TTC549 (cell line): ENCODE results near the gene PHLDA2.
"Not testable (repeated sequence)": the region's sequence is repeated elsewhere in the genome, so short reads cannot be mapped to it uniquely, and the experiment has no call there.

Source experiments
- FAIRE-seq: peaks from 2 replicates; lab custom pipeline; 2012; peaks lifted over from hg19 to GRCh38; lab: Jason Lieb, UNC

The PHLDA2 gene

DNA sequence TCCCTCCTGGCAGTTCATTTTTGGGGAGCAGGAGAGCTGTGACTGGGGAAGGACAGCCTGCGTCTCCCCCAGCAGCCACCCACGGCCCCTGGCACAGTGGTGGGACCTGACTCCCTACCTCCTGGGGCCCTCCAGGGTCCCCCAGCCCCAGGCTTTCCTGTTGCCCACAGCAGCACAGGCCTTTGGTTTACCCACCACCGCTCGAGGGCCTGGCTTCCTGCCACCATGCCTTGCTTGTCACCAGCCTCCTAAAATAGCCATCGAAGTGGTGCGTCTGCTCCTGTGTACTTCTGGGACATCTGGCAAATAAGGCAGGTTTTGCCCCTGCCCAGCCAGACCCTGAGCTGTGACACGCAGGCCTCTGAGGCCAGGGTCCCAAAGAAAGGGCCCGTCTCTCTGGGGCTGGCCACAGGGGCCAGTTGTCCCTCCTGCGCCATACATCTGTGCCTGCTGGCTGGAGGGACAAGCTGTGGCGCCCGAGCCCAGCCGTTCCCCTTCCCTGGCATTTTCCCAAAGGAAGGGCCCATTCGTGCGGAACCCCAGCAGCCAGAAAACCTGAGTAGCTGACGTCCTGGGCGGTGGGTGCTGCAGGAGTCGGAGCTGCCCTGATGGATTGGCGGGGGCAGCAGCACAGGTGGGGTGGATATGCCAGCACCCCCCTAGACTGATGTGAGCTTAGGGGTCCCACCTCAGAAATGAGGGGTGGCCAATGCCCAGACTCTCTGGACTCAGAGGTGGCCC is 14.6 kb downstream of the PHLDA2 start:
- FAIRE-seq, result no peak

DNA sequence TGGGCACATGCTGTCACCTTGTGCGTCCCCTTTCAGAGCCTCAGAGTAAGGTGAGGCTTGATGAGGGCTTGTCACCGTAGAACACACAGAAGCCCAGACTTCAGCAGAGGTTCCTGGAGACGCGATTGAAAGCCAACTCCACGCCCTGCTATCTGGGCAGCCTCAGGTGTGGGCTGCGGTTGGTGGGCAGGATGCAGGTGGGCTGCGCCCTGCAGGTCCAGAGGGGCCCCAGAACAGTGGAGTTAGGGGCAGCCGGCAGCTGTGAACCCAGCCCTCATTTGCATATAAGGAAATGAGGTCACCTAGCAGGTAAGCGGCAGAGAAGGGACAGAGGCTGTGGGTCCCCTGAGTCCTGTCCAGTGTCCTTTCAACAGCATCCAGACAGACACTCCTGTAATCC is 15.4 kb downstream of the PHLDA2 start:
- no peak for FAIRE-seq

- FAIRE-seq, result no peak
Observed at GRCh38 chr11:2913019-2913431, 16.2 kb downstream of the PHLDA2 start.

DNA sequence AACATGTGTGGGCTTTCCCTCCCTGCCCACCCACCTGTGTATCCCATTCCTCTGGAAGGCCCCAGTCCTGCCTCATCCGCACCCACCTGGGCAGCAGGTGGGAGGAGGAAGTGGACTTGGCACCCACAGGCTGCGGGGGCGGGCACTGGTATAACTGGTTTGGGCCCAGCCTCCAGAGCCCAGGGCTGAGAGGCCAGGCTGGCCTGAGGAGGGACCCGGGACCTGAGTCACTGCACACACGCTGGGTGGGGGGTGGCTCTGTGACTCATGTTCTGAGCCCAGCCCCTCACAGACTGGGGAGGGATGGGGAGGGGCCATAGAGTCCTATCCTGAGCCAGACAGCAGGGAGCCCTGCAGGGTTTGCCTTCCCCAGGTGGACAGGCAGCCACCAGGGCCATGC is 16.7 kb downstream of the PHLDA2 start:
- FAIRE-seq, result no peak

DNA sequence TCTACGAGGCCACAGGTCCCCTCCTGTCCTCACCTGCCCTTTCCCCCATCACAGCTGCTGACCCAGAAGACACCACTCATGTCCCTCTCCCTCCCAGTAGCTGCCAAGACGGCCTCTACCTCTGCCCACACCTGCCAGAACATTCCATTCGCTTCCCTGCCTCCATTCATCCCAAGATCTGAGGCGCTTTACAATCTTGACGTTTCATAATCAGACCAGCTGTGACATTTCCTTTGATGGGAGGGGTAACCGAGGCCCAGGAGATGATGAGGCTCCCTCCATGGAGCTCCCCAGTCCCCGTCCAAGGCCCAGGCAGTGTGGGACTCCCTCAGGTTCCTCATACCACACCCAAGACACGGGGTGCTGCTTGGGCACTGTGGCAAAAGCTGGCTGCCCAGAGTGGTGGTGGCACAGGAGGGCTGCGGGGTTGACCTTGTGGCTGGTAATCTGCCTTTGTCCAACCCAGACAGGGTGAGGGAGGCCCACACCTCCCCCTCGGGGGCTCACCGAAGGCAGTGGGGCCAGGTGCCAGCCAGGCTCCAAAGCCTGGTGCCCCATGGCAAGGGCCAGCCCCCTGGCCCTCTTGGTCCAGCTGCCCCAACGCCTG is 17.3 kb downstream of the PHLDA2 start:
- FAIRE-seq, result no peak

GRCh38 chr11:2911088-2911784 is 18.0 kb downstream of the PHLDA2 start:
- FAIRE-seq, result no peak

GRCh38 chr11:2910401-2910955 is 18.7 kb downstream of the PHLDA2 start:
- no peak for FAIRE-seq

DNA sequence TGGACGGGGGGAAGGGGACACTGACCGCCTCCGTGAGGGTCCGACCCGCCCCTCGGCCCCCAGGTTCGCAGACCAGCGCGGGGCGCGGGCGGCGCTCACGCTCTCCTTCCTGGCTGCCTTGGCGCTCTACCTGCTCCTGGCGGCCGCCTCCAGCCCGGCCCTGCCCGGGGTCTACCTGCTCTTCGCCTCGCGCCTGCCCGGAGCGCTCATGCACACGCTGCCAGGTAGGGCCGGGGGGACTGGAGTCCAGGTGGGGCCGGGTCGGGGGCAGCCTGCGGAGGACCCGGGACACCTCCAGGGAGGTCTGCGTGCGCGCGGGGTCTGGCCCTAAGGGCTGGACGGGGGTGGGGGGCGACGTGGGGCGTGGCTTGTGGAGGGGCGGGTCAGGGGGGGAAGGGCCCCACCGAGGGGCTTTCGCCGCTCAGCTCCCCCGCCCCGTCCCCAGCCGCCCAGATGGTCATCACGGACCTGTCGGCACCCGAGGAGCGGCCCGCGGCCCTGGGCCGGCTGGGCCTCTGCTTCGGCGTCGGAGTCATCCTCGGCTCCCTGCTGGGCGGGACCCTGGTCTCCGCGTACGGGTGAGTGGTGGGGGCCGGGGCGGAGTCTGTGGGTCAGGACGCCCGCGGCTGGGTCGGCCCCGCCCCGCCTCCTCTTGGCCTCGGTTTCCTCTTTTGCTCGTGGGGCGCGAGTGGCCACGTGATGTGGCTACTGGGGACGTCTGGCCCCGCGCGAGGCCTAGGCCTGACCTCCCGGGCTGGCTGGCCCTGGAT is 19.9 kb downstream of the PHLDA2 start:
- FAIRE-seq, result no peak

GRCh38 chr11:2908130-2908529 is 21.1 kb downstream of the PHLDA2 start:
- FAIRE-seq, result no peak

DNA sequence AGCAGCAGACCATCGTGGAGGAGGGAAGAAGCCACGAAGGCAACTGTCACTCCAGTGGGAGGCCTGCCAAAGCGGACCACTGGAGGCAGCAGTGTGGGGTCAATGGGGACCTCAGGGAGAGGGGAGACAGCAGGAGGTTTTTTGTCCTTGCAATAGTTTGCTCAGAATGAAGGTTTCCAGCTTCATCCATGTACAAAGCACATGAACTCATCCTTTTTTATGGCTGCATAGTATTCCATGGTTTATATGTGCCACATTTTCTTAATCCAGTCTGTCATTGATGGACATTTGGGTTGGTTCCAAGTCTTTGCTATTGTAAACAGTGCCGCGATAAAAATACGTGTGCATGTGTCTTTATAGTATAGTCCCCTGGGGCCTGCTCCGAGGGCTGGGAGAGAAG is 23.9 kb downstream of the PHLDA2 start:
- FAIRE-seq, result not testable (repeated sequence)

DNA sequence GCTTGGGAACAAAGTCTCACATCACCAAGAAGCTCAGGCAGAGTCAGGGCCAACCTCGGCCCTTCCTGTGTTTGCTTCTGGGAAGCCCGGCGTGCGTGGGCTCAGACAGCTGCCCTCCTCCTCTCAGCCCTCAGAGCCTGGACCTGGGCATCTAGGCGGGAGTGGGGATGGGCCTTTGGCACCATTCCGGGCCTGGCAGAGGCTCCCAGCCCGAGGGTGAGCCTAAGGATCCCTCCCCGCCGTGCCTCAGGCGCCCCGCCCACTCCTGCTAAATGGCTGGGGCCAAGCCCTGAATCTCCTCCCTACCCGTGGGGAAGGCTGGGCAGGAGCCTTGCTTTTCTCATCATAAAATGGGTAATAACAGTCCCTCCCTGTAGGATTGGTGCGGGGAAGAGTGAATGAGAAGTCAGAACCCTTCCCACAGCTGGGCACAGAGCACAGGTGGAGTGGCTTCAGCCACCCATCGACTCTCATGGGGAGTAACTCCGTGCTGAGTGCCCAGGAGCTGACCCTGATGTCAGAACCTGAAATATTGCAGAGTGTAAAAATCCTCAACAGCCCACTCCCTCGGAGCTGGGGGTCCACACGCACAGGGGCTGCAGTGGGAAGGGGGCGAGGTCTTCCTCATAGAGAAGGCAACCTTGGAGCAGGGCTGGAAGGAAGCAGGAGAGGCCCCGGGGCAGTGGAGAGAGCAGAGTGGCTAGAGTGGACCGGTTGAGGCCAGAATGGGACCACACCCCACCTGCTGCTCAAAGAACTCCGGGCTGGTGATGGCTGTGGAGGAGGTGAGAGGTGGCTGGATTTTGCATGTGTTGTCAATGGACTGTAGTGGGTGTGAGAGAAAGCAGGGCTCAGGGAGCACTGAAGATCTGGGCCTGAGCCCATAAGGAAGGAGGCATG is 24.8 kb downstream of the PHLDA2 start:
- FAIRE-seq, result no peak

DNA sequence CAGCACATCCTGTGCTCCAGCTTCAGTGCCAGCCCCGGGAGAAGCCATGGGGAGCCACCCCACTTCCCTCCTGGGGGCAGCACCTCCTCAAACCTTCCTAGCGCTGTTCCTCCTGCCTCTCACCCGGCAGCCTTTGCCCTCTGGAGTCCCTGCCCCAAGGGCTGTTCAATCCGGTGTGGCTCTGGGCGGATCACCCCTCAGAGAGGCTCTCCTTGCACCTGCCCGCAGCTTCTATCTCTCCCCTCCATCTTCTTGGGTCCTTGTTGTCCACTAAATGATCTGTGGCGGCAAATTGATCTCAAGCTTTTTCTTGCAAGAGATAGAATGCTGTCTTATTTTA is 25.6 kb downstream of the PHLDA2 start:
- FAIRE-seq, result no peak

DNA sequence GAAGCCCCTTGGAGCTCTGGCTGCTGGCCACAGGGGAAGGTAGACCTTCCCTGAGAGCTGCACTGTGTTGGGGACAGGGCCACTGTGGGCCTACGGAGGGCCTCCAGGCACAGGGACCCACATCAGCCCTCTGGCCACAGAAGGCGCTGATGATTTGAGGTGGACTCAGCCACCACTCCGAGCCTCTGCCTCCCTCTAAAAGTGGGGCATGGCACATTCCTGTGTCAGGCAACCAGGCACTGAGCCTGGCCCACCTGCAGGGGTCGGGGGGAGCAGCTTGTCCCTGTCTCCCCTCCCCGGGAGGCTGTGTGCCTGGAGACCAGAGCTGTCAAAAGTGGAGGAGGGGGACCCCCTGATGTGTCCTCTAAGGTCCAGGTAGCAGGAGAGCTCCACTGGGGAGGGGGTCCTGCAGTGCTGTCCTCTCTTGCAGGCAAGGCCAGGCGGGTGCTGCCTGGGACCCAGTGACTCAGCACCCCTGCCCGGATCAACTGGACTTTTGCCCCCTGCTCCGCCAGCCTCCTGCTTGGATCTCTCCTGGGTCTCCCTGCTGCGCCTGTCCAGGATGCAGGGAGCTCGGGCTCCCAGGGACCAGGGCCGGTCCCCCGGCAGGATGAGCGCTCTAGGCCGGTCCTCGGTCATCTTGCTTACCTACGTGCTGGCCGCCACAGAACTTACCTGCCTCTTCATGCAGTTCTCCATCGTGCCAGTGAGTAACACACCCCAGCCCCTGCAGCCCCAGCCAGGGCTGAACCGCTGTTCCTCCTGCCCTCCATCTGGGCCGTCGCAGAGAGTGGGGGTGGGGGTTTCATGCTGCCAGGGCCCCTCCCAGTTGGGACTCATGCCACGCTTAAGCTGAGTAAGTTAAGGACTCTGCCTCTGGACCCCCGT is 26.2 kb downstream of the PHLDA2 start:
- FAIRE-seq, result no peak

GRCh38 chr11:2901854-2902783 is 27.1 kb downstream of the PHLDA2 start:
- FAIRE-seq, result no peak

- no peak for FAIRE-seq
Observed at GRCh38 chr11:2901196-2901796, 27.9 kb downstream of the PHLDA2 start.

GRCh38 chr11:2899080-2899783 is 30.0 kb downstream of the PHLDA2 start:
- FAIRE-seq, result no peak

GRCh38 chr11:2898366-2899079 is 30.7 kb downstream of the PHLDA2 start:
- FAIRE-seq, result no peak

DNA sequence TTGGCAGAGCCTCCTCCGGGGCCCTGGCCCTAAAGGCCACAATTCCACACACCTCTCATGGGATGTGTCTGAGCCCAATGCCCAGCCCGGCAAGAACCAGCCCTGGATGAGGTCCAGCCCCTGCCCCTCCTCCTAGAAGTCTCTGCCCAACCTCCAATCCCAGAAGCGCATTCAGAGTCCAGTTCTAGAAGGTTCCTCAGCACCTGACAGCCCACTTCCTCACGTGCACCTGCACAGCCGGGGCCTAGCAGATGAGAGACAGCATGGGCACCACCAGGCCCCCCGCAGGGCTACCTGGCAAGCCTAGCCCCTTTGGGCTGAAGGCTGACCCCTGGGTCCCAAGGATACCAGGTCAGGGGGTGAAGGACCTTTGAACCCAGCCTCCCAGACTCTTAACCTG is 32.2 kb downstream of the PHLDA2 start:
- no peak for FAIRE-seq
